Measurements from ENCODE around the gene ZNF366.

The ZNF366 gene

DNA sequence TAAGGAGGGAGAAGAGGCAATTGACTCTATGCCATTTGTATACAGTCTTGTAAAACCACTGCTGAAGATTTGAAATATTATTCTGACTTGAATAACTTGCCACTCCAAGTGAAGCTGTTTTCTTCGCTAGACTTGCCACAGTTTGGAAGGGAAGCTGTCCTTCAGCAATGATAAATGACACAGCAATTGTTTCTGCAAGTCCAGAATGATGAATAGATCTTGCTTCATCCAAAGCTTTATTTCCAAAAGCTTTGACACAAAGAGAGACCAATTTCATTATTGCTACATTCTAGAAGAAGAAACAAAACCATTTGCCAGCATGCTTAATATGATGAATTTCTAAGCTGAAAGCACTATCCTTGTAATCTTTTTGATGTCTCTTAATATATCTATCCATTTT lies 73.7 kb downstream of the ZNF366 start:
- DNase-seq (ENCODE audit: low read depth in 1 of 2, low spot score in 1 of 2) = no peak
- TF ChIP-seq SPI1 (IDR thresholded peaks at IDR 0.05; ENCODE audit: borderline replicate concordance, low read depth) (no peak), REST (IDR thresholded peaks at IDR 0.05; ENCODE audit: insufficient replicate concordance, low read depth) (no peak), POLR2AphosphoS5 (IDR thresholded peaks at IDR 0.05; ENCODE audit: low read depth) (no peak)

DNA sequence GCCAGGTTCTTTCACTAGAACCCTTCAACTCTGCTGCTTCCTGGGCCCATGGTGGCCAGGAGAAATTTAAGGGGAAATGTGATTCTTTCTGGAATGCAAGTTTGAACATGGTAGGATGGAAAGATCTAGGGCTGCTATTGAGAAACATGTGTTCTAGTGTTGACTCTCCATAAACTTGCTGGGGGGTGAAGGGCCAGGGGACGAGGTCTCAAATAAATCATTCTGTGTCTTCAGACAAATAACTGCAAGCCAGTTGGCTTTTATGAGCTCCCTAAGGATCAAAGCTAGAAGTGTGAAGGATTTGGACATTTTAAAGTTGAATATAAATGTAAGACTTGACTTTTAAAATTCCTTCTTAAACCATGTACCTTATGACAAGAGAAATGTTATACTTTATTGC lies 78.5 kb downstream of the ZNF366 start:
- Histone ChIP-seq H3K27ac (replicated peaks) (no peak overlapping the region), H3K27me3 (ENCODE audit: insufficient read depth, poor library complexity, severe bottlenecking) (no peaks in the 10 kb centered on the region), H3K4me3 (replicated peaks; ENCODE audit: insufficient read depth, low read length) (no peak overlapping the region)
- DNase-seq (ENCODE audit: low read depth in 1 of 2, low spot score in 1 of 2) = no peak
- TF ChIP-seq POLR2AphosphoS5 (IDR thresholded peaks at IDR 0.05; ENCODE audit: low read depth) = no peak
- no peak for TF ChIP-seq SPI1 (IDR thresholded peaks at IDR 0.05; ENCODE audit: borderline replicate concordance, low read depth)

More for the DNA sequence above, 73.7 kb downstream of the ZNF366 start:
- Histone ChIP-seq H3K4me3 (replicated peaks; ENCODE audit: insufficient read depth, low read length) (no peak overlapping the region), H3K27me3 (ENCODE audit: insufficient read depth, poor library complexity, severe bottlenecking) (no peaks in the 10 kb centered on the region), H3K27ac (replicated peaks) (no peak overlapping the region)

- H3K27me3 ChIP-seq (ENCODE audit: insufficient read depth, poor library complexity, severe bottlenecking) = no peaks in the 10 kb centered on the region
- no peak for DNase-seq (ENCODE audit: low read depth in 1 of 2, low spot score in 1 of 2)
- no peak overlapping the region for H3K27ac ChIP-seq (replicated peaks)
- H3K4me3 ChIP-seq (replicated peaks; ENCODE audit: insufficient read depth, low read length) = no peak overlapping the region
- TF ChIP-seq SPI1 (IDR thresholded peaks at IDR 0.05; ENCODE audit: borderline replicate concordance, low read depth) (no peak), REST (IDR thresholded peaks at IDR 0.05; ENCODE audit: insufficient replicate concordance, low read depth) (no peak), GABPA (IDR thresholded peaks at IDR 0.05; ENCODE audit: low read depth) (no peak), POLR2AphosphoS5 (IDR thresholded peaks at IDR 0.05; ENCODE audit: low read depth) (no peak)
- TF ChIP-seq, protein P1, sequence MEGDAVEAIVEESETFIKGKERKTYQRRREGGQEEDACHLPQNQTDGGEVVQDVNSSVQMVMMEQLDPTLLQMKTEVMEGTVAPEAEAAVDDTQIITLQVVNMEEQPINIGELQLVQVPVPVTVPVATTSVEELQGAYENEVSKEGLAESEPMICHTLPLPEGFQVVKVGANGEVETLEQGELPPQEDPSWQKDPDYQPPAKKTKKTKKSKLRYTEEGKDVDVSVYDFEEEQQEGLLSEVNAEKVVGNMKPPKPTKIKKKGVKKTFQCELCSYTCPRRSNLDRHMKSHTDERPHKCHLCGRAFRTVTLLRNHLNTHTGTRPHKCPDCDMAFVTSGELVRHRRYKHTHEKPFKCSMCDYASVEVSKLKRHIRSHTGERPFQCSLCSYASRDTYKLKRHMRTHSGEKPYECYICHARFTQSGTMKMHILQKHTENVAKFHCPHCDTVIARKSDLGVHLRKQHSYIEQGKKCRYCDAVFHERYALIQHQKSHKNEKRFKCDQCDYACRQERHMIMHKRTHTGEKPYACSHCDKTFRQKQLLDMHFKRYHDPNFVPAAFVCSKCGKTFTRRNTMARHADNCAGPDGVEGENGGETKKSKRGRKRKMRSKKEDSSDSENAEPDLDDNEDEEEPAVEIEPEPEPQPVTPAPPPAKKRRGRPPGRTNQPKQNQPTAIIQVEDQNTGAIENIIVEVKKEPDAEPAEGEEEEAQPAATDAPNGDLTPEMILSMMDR (IDR thresholded peaks at IDR 0.05; ENCODE audit: insufficient read depth, low read length) = no peak
Observed at GRCh38 chr5:72427488-72428437, 79.4 kb downstream of the ZNF366 start.

DNA sequence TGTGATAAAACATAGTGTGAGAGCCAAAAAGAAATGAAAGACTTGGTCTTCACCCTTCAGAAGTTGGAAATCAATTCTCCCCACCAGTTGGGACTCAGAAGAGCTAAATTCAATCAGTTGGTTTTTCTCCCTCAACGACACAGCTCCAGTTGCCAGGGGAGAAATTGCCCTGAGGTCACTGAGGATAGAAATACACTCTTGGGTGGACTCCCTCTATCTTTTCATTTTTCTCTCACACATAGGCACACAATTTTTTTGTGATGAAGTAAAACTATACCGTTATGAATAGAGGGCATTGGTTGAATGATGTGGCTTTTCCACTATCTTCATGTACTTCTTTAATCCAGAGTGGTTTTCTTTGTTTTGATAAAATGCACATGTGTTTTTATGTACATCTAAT lies 80.2 kb downstream of the ZNF366 start:
- Histone ChIP-seq H3K4me3 (replicated peaks; ENCODE audit: insufficient read depth, low read length) (no peak overlapping the region), H3K27me3 (ENCODE audit: insufficient read depth, poor library complexity, severe bottlenecking) (no peaks in the 10 kb centered on the region), H3K27ac (replicated peaks) (no peak overlapping the region)
- no peak for TF ChIP-seq REST (IDR thresholded peaks at IDR 0.05; ENCODE audit: insufficient replicate concordance, low read depth)
- DNase-seq (ENCODE audit: low read depth in 1 of 2, low spot score in 1 of 2) = no peak
